ENCODE data around the gene CDH13. TPM values are rescaled to one million over a fixed set of nuclear protein-coding genes. Genes with fewer than 3 reads are reported as not detected.

The CDH13 gene
- total and polyA plus RNA-seq, 2 donors (not counting 3 experiments of a cell fraction or from before 2014, with no cell fraction given), result 96.6 to 124 TPM

GRCh38 chr16:82763371-82763770 lies 136.6 kb downstream of the CDH13 start:
- Histone ChIP-seq H3K27me3 (ENCODE audit: control insufficient read depth in 2 of 2, insufficient read depth in 2 of 2, low read length in 2 of 2) (no peaks in the 10 kb centered on the region), H3K4me2 (ENCODE audit: insufficient read depth, low read length) (no peak overlapping the region), H3K9ac (replicated peaks; ENCODE audit: extremely low read depth, insufficient read depth, low read length) (no peak overlapping the region), H3K36me3 (ENCODE audit: control insufficient read depth in 2 of 2, extremely low read depth in 1 of 2, insufficient read depth in 2 of 2, low read length in 2 of 2) (no peaks in the 10 kb centered on the region), H2AFZ (ENCODE audit: low read depth, low read length) (no peak overlapping the region), H3K79me2 (ENCODE audit: control insufficient read depth, insufficient read depth, low read length) (no peaks in the 10 kb centered on the region), H3K4me3 (replicated peaks in 1 of 3; ENCODE audit: insufficient read depth in 1 of 3, low read depth in 1 of 3, low read length in 3 of 3) (no peak overlapping the region), H3K27ac (ENCODE audit: insufficient read depth, low read depth, low read length) (no peak overlapping the region), H4K20me1 (replicated peaks; ENCODE audit: control insufficient read depth, extremely low read depth, insufficient read depth, low read length) (no peaks in the 10 kb centered on the region), H3K4me1 (ENCODE audit: control insufficient read depth, extremely low read depth, insufficient read depth, low read length) (peaks cover 36% of the 10 kb centered on the region), H3K9me3 (replicated peaks; ENCODE audit: control insufficient read depth, insufficient read depth, low read length) (no peaks in the 10 kb centered on the region), H3K9me1 (replicated peaks; ENCODE audit: control insufficient read depth, extremely low read depth, insufficient read depth, low read length) (no peaks in the 10 kb centered on the region)
- no peak for DNase-seq (ENCODE audit: low read depth, low spot score)
- CTCF ChIA-PET, result interaction anchor here (0.7 kb wide), 1 partner anchor 14 kb away, joined by 3 read pairs; no protein-coding TSS in a partner anchor
- POLR2A ChIA-PET, result no interaction called here
- no peak for FAIRE-seq
- dilution Hi-C loops (cut with MboI; ENCODE audit: extremely low pct_ligation_motif_present, low sequenced_read_pairs), result no loop called here
- TF ChIP-seq POLR2AphosphoS5 (IDR thresholded peaks at IDR 0.05; ENCODE audit: insufficient read depth, low read depth, low read length), result no peak
- TF ChIP-seq POLR2A (IDR thresholded peaks at IDR 0.05; ENCODE audit: low read depth, low read length), result no peak
- no peak for TF ChIP-seq CTCF (IDR thresholded peaks at IDR 0.05; ENCODE audit: extremely low read depth in 1 of 2, insufficient read depth in 1 of 2, low read depth in 1 of 2, low read length in 2 of 2)
- TF ChIP-seq JUN (IDR thresholded peaks at IDR 0.05; ENCODE audit: borderline replicate concordance, insufficient read depth, insufficient read length, low read depth), result no peak
- TF ChIP-seq MYC (IDR thresholded peaks at IDR 0.05; ENCODE audit: low read depth, low read length), result no peak
- no peak for TF ChIP-seq EZH2 (IDR thresholded peaks at IDR 0.05; ENCODE audit: borderline replicate concordance, low read depth, low read length, severe bottlenecking)
- no peak for TF ChIP-seq GATA2 (IDR thresholded peaks at IDR 0.05; ENCODE audit: insufficient read depth, insufficient read length, low read depth, low read length)
- no peak for TF ChIP-seq FOS (IDR thresholded peaks at IDR 0.05; ENCODE audit: borderline replicate concordance, insufficient read depth, low read length)
- no peak for TF ChIP-seq MAX (IDR thresholded peaks at IDR 0.05; ENCODE audit: insufficient read depth, insufficient read length)
- BruUV-seq (replicated peaks), result no TSS peak
- intact Hi-C loops (cut with micrococcal nuclease), result no loop called here

Measured in endothelial cell of umbilical vein (primary cell).